GM23338 (cell line): ENCODE results near the gene TNFRSF19. TPM values are rescaled to one million over a fixed set of nuclear protein-coding genes. Genes with fewer than 3 reads are reported as not detected.

Source experiments
- ATAC-seq: fragments of 200-7000 bp; cut with Tn5 transposase; 3 replicates; pipeline ENCODE4 v1.9.1; 2020
- DNase-seq: peaks from one replicate; pipeline ENCODE4 v3.0.0-alpha.2; 2015; ENCODE audit warnings: low spot score
- H2AFZ ChIP-seq: fragments of 200-600 bp; sonication (generic); 2 replicates; pipeline ENCODE4 v1.8.0; 2016; ENCODE audit warnings: antibody characterized with exemption, mild to moderate bottlenecking, moderate library complexity
- H3F3A ChIP-seq: fragments of 200-600 bp; sonication (generic); replicated peaks from 2 replicates; pipeline ENCODE4 v1.8.0; 2017; ENCODE audit warnings: antibody characterized with exemption, mixed run types, low read depth
- H3K27ac ChIP-seq: fragments of 200-600 bp; sonication (generic); 2 replicates; pipeline ENCODE4 v1.6.1; 2016; ENCODE audit warnings: low read depth
- H3K27me3 ChIP-seq: fragments of 200-600 bp; sonication (generic); 2 replicates; pipeline ENCODE4 v1.8.0; 2016; ENCODE audit warnings: mild to moderate bottlenecking, mixed run types, moderate library complexity; ENCODE audit not compliant: insufficient read depth
- H3K36me3 ChIP-seq: fragments of 200-600 bp; sonication (generic); 2 replicates; pipeline ENCODE4 v1.8.0; 2016; ENCODE audit warnings: mild to moderate bottlenecking; ENCODE audit not compliant: insufficient read depth
- H3K4me1 ChIP-seq: fragments of 200-600 bp; sonication (generic); 2 replicates; pipeline ENCODE4 v1.8.0; 2016; ENCODE audit warnings: mild to moderate bottlenecking, moderate library complexity; ENCODE audit not compliant: insufficient read depth
- H3K4me2 ChIP-seq: fragments of 200-600 bp; sonication (generic); 2 replicates; pipeline ENCODE4 v1.7.1; 2017; ENCODE audit warnings: mixed run types
- H3K4me3 ChIP-seq: fragments of 200-600 bp; sonication (generic); 2 replicates; pipeline ENCODE4 v1.6.1; 2016; ENCODE audit warnings: mixed run types
- H3K79me2 ChIP-seq: fragments of 200-600 bp; sonication (generic); replicated peaks from 2 replicates; pipeline ENCODE4 v1.8.0; 2017; ENCODE audit warnings: mild to moderate bottlenecking; ENCODE audit not compliant: insufficient read depth
- H3K9me2 ChIP-seq: fragments of 200-600 bp; sonication (generic); 2 replicates; pipeline ENCODE4 v1.8.0; 2017; ENCODE audit not compliant: insufficient read depth
- H4K20me1 ChIP-seq: fragments of 200-600 bp; sonication (generic); replicated peaks from 2 replicates; pipeline ENCODE4 v1.8.0; 2017; ENCODE audit warnings: mild to moderate bottlenecking; ENCODE audit not compliant: insufficient read depth
- H3K27ac Mint-ChIP-seq: 2 replicates; pipeline ENCODE4 v1.8.0; 2020; ENCODE audit warnings: inconsistent platforms, mild to moderate bottlenecking, moderate library complexity, mixed read lengths
- H3K27me3 Mint-ChIP-seq: 3 replicates; pipeline ENCODE4 v1.8.0; 2022; ENCODE audit warnings: low read depth, mild to moderate bottlenecking, moderate library complexity, mixed read lengths, inconsistent platforms; ENCODE audit not compliant: insufficient read depth, poor library complexity
- H3K36me3 Mint-ChIP-seq: 3 replicates; pipeline ENCODE4 v1.8.0; 2021; ENCODE audit warnings: low read depth, mild to moderate bottlenecking, inconsistent platforms, moderate library complexity, mixed read lengths
- H3K4me1 Mint-ChIP-seq: 3 replicates; pipeline ENCODE4 v1.8.0; 2020; ENCODE audit warnings: mild to moderate bottlenecking, inconsistent platforms, mixed read lengths
- H3K4me3 Mint-ChIP-seq: 3 replicates; pipeline ENCODE4 v1.8.0; 2021; ENCODE audit warnings: moderate library complexity, mild to moderate bottlenecking, inconsistent platforms, mixed read lengths
- H3K9me3 Mint-ChIP-seq: 3 replicates; pipeline ENCODE4 v1.8.0; 2020; ENCODE audit warnings: moderate library complexity, mild to moderate bottlenecking, inconsistent platforms, mixed read lengths
- CREB1 ChIP-seq: fragments of 250-450 bp; sonication (Bioruptor Pico); IDR thresholded peaks from 2 replicates; pipeline ENCODE4 v1.5.0; 2020; ENCODE audit warnings: low read depth, mild to moderate bottlenecking, moderate library complexity
- EZH2 ChIP-seq: fragments of 200-600 bp; sonication (generic); IDR thresholded peaks from one replicate; pipeline ENCODE4 v1.8.0; 2017; ENCODE audit warnings: antibody characterized with exemption, mild to moderate bottlenecking, low read depth; ENCODE audit not compliant: unreplicated experiment
- JUNB ChIP-seq: IDR thresholded peaks from one replicate; pipeline ENCODE4 v1.6.1; 2016; ENCODE audit warnings: antibody characterized with exemption; ENCODE audit not compliant: unreplicated experiment
- POLR2AphosphoS5 ChIP-seq: IDR thresholded peaks from 2 replicates; pipeline ENCODE4 v1.6.1; 2016; ENCODE audit warnings: antibody characterized with exemption, low read depth
- STAT1 ChIP-seq: IDR thresholded peaks from one replicate; pipeline ENCODE4 v1.6.1; 2016; ENCODE audit warnings: antibody characterized with exemption; ENCODE audit not compliant: unreplicated experiment
- ZNF331 ChIP-seq: fragments of 250-450 bp; sonication (Bioruptor Pico); IDR thresholded peaks from 2 replicates; pipeline ENCODE4 v1.5.0; 2020; ENCODE audit warnings: low read depth, mild to moderate bottlenecking, moderate library complexity
- polyA plus RNA-seq: library from polyadenylated mRNA; unstranded; fragments of >200 nt; fragmentation: Nextera tagmentation; extraction: Ambion mirVana; gene quantifications from 2 replicates; pipeline ENCODE4 v1.2.1, GENCODE V29; 2016
- total RNA-seq: library from RNA; depleted of rRNA; stranded (reverse); fragments of >200 nt; shearing (Covaris generic); gene quantifications from 2 replicates; pipeline ENCODE4 v1.2.3, GENCODE V29; 2014
- TF ChIP-seq, protein P1 (sequence below): IDR thresholded peaks from one replicate; pipeline ENCODE4 v1.6.1; 2018; ENCODE audit warnings: antibody characterized with exemption; ENCODE audit not compliant: unreplicated experiment
- TF ChIP-seq, protein P2 (sequence below): fragments of 250-450 bp; sonication (Bioruptor Pico); IDR thresholded peaks from 2 replicates; pipeline ENCODE4 v1.5.0; 2020; ENCODE audit warnings: mild to moderate bottlenecking, moderate library complexity

The TNFRSF19 gene
- total and polyA plus RNA-seq, 2 experiments from 2014 or later, result 0.21 to 0.35 TPM

DNA sequence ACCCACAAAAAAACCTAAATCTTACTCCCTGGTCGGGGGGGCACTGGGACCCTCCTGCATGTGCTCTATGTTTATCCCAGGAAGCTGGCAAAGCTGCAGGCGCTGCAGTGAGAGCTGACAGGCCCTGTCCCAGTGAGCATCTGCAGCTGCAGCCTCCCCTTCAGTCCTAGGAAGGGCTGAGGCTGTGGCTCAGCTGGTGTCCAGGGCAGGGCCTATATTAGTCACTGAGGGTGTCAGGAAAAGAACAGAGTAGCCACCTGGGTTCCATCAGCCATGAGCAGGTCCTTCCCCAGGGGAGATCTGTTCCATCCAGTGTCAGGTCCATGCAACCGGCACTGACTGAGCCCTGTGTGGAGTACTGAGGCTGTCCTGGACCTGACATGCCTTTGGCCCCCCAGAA is 120.5 kb downstream of the TNFRSF19 start:
- H3K27me3 Mint-ChIP-seq, result peaks cover 6% of the 10 kb centered on the region
- Histone ChIP-seq H3K36me3 (no peaks in the 10 kb centered on the region; the same call in 1 of the 2 replicates), H3K79me2 (no peaks in the 10 kb centered on the region), H3K4me1 (0 out of 2 replicates have a peak, but pooled peaks cover 4% of the 10 kb centered on the region), H3K9me2 (peaks cover 3% of the 10 kb centered on the region; the same call in 1 of the 2 replicates), H2AFZ (no peak overlapping the region), H4K20me1 (no peaks in the 10 kb centered on the region), H3F3A (no peaks in the 10 kb centered on the region), H3K4me3 (no peak overlapping the region), H3K27me3 (no peaks in the 10 kb centered on the region), H3K27ac (no peak overlapping the region), H3K4me2 (no peak overlapping the region)
- no peak for TF ChIP-seq CREB1 (CRISPR knock-in tag)
- TF ChIP-seq, protein P1, sequence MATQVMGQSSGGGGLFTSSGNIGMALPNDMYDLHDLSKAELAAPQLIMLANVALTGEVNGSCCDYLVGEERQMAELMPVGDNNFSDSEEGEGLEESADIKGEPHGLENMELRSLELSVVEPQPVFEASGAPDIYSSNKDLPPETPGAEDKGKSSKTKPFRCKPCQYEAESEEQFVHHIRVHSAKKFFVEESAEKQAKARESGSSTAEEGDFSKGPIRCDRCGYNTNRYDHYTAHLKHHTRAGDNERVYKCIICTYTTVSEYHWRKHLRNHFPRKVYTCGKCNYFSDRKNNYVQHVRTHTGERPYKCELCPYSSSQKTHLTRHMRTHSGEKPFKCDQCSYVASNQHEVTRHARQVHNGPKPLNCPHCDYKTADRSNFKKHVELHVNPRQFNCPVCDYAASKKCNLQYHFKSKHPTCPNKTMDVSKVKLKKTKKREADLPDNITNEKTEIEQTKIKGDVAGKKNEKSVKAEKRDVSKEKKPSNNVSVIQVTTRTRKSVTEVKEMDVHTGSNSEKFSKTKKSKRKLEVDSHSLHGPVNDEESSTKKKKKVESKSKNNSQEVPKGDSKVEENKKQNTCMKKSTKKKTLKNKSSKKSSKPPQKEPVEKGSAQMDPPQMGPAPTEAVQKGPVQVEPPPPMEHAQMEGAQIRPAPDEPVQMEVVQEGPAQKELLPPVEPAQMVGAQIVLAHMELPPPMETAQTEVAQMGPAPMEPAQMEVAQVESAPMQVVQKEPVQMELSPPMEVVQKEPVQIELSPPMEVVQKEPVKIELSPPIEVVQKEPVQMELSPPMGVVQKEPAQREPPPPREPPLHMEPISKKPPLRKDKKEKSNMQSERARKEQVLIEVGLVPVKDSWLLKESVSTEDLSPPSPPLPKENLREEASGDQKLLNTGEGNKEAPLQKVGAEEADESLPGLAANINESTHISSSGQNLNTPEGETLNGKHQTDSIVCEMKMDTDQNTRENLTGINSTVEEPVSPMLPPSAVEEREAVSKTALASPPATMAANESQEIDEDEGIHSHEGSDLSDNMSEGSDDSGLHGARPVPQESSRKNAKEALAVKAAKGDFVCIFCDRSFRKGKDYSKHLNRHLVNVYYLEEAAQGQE, result no peak
- no peak for TF ChIP-seq ZNF331
- TF ChIP-seq POLR2AphosphoS5, result no peak
- TF ChIP-seq STAT1, result no peak
- no peak for TF ChIP-seq JUNB
- TF ChIP-seq, protein P2, sequence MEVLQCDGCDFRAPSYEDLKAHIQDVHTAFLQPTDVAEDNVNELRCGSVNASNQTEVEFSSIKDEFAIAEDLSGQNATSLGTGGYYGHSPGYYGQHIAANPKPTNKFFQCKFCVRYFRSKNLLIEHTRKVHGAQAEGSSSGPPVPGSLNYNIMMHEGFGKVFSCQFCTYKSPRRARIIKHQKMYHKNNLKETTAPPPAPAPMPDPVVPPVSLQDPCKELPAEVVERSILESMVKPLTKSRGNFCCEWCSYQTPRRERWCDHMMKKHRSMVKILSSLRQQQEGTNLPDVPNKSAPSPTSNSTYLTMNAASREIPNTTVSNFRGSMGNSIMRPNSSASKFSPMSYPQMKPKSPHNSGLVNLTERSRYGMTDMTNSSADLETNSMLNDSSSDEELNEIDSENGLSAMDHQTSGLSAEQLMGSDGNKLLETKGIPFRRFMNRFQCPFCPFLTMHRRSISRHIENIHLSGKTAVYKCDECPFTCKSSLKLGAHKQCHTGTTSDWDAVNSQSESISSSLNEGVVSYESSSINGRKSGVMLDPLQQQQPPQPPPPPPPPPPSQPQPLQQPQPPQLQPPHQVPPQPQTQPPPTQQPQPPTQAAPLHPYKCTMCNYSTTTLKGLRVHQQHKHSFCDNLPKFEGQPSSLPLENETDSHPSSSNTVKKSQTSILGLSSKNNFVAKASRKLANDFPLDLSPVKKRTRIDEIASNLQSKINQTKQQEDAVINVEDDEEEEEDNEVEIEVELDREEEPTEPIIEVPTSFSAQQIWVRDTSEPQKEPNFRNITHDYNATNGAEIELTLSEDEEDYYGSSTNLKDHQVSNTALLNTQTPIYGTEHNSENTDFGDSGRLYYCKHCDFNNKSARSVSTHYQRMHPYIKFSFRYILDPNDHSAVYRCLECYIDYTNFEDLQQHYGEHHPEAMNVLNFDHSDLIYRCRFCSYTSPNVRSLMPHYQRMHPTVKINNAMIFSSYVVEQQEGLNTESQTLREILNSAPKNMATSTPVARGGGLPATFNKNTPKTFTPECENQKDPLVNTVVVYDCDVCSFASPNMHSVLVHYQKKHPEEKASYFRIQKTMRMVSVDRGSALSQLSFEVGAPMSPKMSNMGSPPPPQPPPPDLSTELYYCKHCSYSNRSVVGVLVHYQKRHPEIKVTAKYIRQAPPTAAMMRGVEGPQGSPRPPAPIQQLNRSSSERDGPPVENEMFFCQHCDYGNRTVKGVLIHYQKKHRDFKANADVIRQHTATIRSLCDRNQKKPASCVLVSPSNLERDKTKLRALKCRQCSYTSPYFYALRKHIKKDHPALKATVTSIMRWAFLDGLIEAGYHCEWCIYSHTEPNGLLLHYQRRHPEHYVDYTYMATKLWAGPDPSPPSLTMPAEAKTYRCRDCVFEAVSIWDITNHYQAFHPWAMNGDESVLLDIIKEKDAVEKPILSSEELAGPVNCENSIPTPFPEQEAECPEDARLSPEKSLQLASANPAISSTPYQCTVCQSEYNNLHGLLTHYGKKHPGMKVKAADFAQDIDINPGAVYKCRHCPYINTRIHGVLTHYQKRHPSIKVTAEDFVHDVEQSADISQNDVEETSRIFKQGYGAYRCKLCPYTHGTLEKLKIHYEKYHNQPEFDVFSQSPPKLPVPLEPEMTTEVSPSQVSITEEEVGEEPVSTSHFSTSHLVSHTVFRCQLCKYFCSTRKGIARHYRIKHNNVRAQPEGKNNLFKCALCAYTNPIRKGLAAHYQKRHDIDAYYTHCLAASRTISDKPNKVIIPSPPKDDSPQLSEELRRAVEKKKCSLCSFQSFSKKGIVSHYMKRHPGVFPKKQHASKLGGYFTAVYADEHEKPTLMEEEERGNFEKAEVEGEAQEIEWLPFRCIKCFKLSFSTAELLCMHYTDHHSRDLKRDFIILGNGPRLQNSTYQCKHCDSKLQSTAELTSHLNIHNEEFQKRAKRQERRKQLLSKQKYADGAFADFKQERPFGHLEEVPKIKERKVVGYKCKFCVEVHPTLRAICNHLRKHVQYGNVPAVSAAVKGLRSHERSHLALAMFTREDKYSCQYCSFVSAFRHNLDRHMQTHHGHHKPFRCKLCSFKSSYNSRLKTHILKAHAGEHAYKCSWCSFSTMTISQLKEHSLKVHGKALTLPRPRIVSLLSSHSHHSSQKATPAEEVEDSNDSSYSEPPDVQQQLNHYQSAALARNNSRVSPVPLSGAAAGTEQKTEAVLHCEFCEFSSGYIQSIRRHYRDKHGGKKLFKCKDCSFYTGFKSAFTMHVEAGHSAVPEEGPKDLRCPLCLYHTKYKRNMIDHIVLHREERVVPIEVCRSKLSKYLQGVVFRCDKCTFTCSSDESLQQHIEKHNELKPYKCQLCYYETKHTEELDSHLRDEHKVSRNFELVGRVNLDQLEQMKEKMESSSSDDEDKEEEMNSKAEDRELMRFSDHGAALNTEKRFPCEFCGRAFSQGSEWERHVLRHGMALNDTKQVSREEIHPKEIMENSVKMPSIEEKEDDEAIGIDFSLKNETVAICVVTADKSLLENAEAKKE (CRISPR knock-in tag), result no peak
- TF ChIP-seq EZH2, result no peak
- no peak overlapping the region for H3K4me3 Mint-ChIP-seq
- no peak overlapping the region for H3K27ac Mint-ChIP-seq
- 0 out of 3 replicates have a peak, but pooled peaks cover 2% of the 10 kb centered on the region for H3K36me3 Mint-ChIP-seq
- ATAC-seq (no peak), DNase-seq (no peak)
- H3K4me1 Mint-ChIP-seq, result no peaks in the 10 kb centered on the region; the same call in 2 of the 3 replicates
- H3K9me3 Mint-ChIP-seq, result peaks cover 5% of the 10 kb centered on the region
